Urinary bladder (tissue), 4 donors: Measurements from ENCODE around the gene TMEM35A. TPM values are rescaled to one million over a fixed set of nuclear protein-coding genes. Genes with fewer than 3 reads are reported as not detected.

ENCODE experiments used
- DNase-seq: peaks from one replicate; pipeline ENCODE4 v3.0.0-alpha.2; 2015; ENCODE audit errors: extremely low spot score
- H3K27ac ChIP-seq: one replicate; pipeline ENCODE4 v1.5.1; 2013; ENCODE audit warnings: low read depth, mild to moderate bottlenecking, moderate library complexity
- H3K36me3 ChIP-seq: one replicate; pipeline ENCODE4 v1.6.1; 2013; ENCODE audit warnings: mild to moderate bottlenecking, moderate library complexity; ENCODE audit not compliant: insufficient read depth
- H3K4me1 ChIP-seq: one replicate; pipeline ENCODE4 v1.6.1; 2013; ENCODE audit warnings: mild to moderate bottlenecking, moderate library complexity; ENCODE audit not compliant: insufficient read depth
- H3K4me3 ChIP-seq: one replicate; pipeline ENCODE4 v1.5.1; 2013; ENCODE audit warnings: low read depth, low read length
- WGBS: extraction: QIAGEN DNeasy Blood & Tissue Kit; methylation state at CpG from one replicate; pipeline ENCODE4 v1.1.7; 2013; 5-methylcytosine and 5-hydroxymethylcytosine counted together
- polyA plus RNA-seq: library from polyadenylated mRNA; stranded (reverse); fragments of 200-250 nt; gene quantifications from one replicate; pipeline ENCODE4 v1.2.3, GENCODE V29; 2013
- total RNA-seq: library from RNA; depleted of rRNA; stranded (reverse); fragments of >200 nt; gene quantifications from one replicate; pipeline ENCODE4 v1.2.3, GENCODE V29; 2014
- donor health status: healthy with polysubstance abuse.
- donor health status: healthy.

Gene TMEM35A
- total and polyA plus RNA-seq, 2 donors, result 8.0 to 23.2 TPM

DNA sequence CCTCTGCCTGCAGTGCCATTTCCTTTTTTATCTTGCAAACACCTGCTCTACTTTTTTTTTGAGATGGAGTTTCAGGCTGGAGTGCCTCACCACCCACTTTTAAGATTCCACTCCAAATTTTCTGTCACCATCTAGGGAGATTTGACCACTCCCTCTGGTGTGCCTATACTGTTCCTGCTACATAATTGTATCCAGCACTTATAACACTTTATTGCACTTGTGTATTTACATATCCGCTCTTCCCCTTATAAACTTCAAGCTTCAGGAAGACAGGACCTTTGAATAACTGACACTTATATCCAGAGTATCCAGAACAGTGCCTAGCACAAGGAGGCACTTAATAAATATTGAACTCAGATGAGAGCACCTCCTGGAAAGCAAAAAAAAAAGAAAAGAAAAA is 13.1 kb downstream of the TMEM35A start:
- WGBS, result 95% methylated on average over 1 of the region's 1 CpG
- no peak for DNase-seq
- Histone ChIP-seq H3K36me3 (no peaks in the 10 kb centered on the region), H3K27ac (no peak overlapping the region), H3K4me1 (no peaks in the 10 kb centered on the region), H3K4me3 (no peak overlapping the region)

DNA sequence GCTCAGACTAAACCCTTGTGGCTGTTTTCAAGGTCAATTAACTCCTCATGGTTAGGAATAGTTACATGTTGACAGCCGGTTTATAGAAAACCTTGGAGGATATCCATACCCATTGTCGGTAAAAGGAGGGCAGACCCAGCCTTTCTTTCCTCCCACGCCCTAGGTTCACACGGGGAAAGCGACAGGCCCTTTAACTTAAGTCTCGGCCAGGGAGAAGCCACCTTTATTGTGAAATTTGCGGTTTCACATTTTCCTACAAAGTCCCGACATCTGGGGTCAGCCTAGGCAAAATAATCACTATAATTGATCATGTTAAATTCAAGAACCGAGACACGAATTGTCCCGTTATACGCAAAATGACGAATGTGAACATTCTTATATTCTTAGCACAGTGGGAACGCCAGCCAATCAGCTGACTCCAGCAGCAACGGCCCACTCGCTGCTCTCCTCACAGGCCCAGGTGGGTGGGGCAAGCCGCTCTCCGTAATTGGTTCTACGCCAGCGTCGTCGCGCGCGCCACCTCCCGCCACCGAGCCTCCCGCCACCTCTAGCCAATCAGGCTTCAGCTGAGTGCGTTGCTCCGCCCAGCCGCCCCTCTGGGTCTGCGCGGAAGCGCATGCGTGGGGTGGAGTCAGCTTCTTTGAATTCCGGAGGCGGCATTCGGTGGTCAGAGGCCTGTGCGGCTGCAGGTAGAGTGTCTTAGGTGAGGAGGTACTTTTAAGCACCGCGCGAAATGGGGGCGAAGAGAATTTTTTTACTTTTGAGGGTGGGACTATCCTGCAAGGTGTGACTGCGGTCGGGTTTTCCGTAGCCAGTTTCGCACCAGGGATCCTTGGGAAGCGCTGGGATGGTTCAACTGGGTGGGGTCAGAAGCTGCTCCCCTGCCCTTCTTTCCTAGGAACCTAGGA is 19.1 kb downstream of the TMEM35A start, which contains the start of gene CENPI:
TSS of gene CENPI (plus strand) at position 659 of the 908 bp plus-strand sequence. CDS start 2,867 bp downstream, outside the sequence.
- no peaks in the 10 kb centered on the region for H3K4me1 ChIP-seq
- DNase-seq, result peak; percentile 77
- H3K4me3 ChIP-seq, result peak within 1 kb of the TSS; percentile 35
- under 1% methylated on average over 48 of the region's 48 CpGs for WGBS
- H3K36me3 ChIP-seq, result no peaks in the 10 kb centered on the region
- peak within 1 kb of the TSS; percentile 83 for H3K27ac ChIP-seq

DNA sequence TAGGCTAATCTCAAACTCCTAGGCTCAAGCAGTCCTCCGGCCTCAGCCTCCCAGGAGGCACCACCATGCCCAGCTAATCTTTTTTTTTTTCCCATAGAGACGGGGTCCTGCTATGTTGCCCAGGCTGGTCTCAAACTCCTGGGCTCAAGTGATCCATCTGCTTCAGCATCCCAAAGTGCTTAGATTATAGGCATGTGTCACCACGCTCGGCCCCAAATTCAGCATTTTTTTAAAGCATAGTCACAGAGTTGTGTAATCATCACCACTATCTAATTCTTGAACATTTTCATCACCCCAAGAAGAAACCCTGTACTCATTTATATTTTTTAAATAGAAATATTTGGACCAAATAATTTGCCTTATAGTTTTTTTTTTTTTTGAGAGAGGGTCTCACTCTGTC is 29.6 kb downstream of the TMEM35A start:
- H3K27ac ChIP-seq, result no peak overlapping the region
- WGBS, result 100% methylated on average over 4 of the region's 4 CpGs
- no peak overlapping the region for H3K4me3 ChIP-seq
- no peak for DNase-seq
- no peaks in the 10 kb centered on the region for H3K4me1 ChIP-seq
- no peaks in the 10 kb centered on the region for H3K36me3 ChIP-seq

DNA sequence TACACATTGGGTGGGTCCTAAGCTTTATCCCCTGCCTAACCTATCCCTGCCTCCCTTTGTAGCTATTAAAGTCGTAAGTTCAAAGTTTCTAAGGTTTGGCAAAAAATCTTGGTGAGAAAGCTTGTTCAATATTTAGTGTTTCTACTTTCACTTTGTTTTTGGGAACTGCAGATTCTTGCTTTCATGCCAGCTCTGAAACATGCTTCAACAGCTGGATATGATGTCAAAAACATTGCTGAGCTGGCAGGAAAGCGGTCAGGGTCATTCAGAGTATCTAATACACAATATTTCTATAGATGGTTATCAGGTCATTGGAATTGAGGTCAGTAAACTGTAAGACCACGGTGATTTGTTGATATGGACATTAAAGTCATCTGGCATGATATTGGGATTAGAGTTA is 39.0 kb downstream of the TMEM35A start:
- Histone ChIP-seq H3K36me3 (no peaks in the 10 kb centered on the region), H3K4me3 (no peak overlapping the region), H3K27ac (no peak overlapping the region), H3K4me1 (no peaks in the 10 kb centered on the region)
- 66% methylated on average over 3 of the region's 3 CpGs for WGBS
- DNase-seq, result no peak

DNA sequence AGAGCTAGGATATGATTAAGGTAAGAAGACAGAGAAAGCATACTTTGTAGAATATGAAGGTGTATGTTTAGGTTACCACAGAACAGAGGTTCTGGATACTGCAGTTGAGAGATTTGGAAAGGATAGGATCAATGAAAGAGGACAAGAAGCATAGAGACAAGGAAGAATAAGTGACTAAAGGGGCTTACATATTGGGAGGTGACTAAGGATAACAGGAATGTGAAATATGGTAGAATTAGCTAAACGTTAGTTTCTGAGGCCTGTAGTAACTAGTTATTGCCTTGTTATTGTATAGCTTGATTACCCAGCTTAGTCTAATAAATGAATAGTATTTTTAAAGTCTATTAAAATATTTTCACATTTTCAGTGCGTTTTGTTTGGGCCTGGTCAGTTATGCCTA is 57.6 kb downstream of the TMEM35A start:
- Histone ChIP-seq H3K27ac (no peak overlapping the region), H3K4me1 (no peaks in the 10 kb centered on the region), H3K4me3 (no peak overlapping the region), H3K36me3 (no peaks in the 10 kb centered on the region)
- 73% methylated on average over 2 of the region's 2 CpGs for WGBS
- DNase-seq, result no peak

Other genes with a start within 250 kb of the TMEM35A start
- 1.3 TPM for gene NOX1, start 204.5 kb upstream of the TMEM35A start, total RNA-seq
- 0.61 TPM for gene NOX1, start 204.5 kb upstream of the TMEM35A start, polyA plus RNA-seq
- 0.63 TPM for gene XKRX, start 150.0 kb upstream of the TMEM35A start, total RNA-seq
- gene XKRX, start 150.0 kb upstream of the TMEM35A start, polyA plus RNA-seq, result 0.30 TPM
- not detected for gene ARL13A, start 109.2 kb upstream of the TMEM35A start, total RNA-seq
- gene ARL13A, start 109.2 kb upstream of the TMEM35A start, polyA plus RNA-seq, result not detected
- 16.5 TPM for gene TRMT2B, start 26.8 kb upstream of the TMEM35A start, total RNA-seq
- gene TRMT2B, start 26.8 kb upstream of the TMEM35A start, polyA plus RNA-seq, result 6.4 TPM
- gene CENPI, start 19.3 kb downstream of the TMEM35A start, total RNA-seq, result 19.6 TPM
- gene CENPI, start 19.3 kb downstream of the TMEM35A start, polyA plus RNA-seq, result 1.1 TPM
- 2.7 TPM for gene DRP2, start 140.9 kb downstream of the TMEM35A start, total RNA-seq
- 0.75 TPM for gene DRP2, start 140.9 kb downstream of the TMEM35A start, polyA plus RNA-seq
- 0.26 TPM for gene TAF7L, start 212.5 kb downstream of the TMEM35A start, total RNA-seq
- gene TAF7L, start 212.5 kb downstream of the TMEM35A start, polyA plus RNA-seq, result 0.13 TPM